Measurements from ENCODE around the gene SLC6A16.

SLC6A16 gene

DNA sequence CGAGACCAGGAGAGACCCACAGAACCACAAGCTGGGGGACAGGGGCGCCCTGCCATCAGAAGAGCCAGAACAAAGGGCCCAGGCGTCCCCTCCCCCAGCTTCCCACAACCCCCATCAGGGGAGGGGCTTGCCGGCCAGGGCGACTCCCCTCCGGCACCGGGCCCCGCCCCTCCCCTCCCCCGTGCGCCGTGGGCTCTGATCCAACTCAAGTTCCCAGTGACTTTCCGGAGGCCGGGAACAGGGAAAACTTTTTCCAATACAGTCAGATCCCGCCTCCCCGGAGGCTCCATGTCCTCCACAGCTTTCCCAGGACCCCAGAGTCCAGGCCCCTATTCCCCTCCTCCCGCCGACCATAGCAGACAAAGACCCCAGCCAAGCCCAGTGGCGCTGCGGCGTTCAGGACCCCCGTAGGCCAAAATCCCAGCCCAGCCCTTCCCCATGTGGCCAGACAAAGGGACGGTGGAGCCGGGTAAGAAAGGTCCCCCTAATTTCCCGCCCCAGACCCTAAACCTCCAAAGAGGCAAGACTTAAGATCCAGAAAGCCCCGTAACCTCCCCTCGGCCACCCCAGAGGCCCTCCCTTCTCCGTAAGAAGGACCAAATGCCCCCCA, 36.6 kb upstream of the SLC6A16 start:
- H3K4me3 ChIP-seq (ENCODE audit: low read depth, low read length): peak overlapping the region; percentile 97
- H3K4me1 ChIP-seq (ENCODE audit: control insufficient read depth, insufficient read depth, low read length): peaks cover 12% of the 10 kb centered on the region; the same call in 1 of the 2 replicates
- H3K27ac ChIP-seq (ENCODE audit: low read depth, low read length): peak overlapping the region; percentile 93
- peaks cover 31% of the 10 kb centered on the region for H3K36me3 ChIP-seq (ENCODE audit: control insufficient read depth, insufficient read depth, low read length)
- H3K9ac ChIP-seq (ENCODE audit: low read length): peak overlapping the region; percentile 99
- no peaks in the 10 kb centered on the region for H3K27me3 ChIP-seq (ENCODE audit: control insufficient read depth, insufficient read depth, low read length)
- H3K9me3 ChIP-seq (ENCODE audit: control insufficient read depth, insufficient read depth, low read depth, low read length): no peaks in the 10 kb centered on the region

DNA sequence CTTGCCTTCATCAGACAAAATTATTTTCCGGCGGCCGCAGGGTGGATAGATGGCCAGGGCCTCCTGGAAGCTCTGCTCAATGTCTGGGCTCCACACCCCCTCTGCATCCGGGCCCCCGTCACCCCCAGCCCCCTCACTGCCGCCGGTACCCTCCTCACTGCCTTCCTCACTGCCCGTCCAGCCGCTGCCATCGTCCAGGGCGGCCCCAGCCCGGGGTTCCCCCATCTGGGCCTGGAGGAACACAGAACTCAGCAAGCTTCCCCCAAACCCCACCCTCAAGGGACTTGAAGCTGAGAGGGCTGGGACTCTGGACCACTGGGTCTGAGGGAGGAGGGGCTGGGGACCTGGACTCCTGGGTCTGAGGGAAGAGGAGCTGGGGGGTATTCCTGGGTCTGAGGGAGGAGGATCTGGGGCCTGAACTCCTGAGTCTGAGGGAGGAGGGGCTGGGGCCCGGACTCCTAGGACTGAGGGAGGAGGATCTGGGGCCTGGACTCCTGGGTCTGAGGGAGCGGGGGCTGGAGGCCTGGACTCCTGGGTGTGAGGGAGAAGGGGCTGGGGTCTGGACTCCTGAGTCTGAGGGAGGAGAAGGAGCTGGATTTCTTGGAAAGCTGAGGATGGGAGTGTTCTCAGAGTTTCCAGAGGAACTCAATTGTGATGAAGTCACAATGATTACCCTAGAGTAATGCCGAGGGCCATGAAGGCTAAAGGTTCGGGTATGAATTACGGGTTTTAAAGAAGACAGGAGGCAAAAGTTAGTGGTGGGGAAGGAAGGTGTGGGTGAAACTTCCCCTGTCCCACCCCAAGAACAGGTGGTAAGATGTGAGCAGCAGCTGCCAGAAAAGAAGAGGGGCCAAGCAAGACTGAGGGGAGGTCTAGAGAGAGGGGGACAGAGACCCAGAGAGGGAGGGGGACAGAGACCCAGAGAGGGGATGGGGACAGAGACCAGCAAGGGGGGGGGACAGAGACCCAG, 35.1 kb upstream of the SLC6A16 start:
- Histone ChIP-seq H3K27ac (ENCODE audit: low read depth, low read length) (no peak overlapping the region), H3K36me3 (ENCODE audit: control insufficient read depth, insufficient read depth, low read length) (peaks cover 43% of the 10 kb centered on the region), H3K9me3 (ENCODE audit: control insufficient read depth, insufficient read depth, low read depth, low read length) (no peaks in the 10 kb centered on the region), H3K4me1 (ENCODE audit: control insufficient read depth, insufficient read depth, low read length) (peaks cover 12% of the 10 kb centered on the region; the same call in 1 of the 2 replicates), H3K4me3 (ENCODE audit: low read depth, low read length) (peak overlapping the region; percentile 97; the same call in 1 of the 2 replicates), H3K27me3 (ENCODE audit: control insufficient read depth, insufficient read depth, low read length) (no peaks in the 10 kb centered on the region), H3K9ac (ENCODE audit: low read length) (peak overlapping the region; percentile 99)

- Histone ChIP-seq H3K4me3 (ENCODE audit: low read depth, low read length) (no peak overlapping the region), H3K9me3 (ENCODE audit: control insufficient read depth, insufficient read depth, low read depth, low read length) (no peaks in the 10 kb centered on the region), H3K27me3 (ENCODE audit: control insufficient read depth, insufficient read depth, low read length) (no peaks in the 10 kb centered on the region), H3K36me3 (ENCODE audit: control insufficient read depth, insufficient read depth, low read length) (peaks cover 70% of the 10 kb centered on the region), H3K9ac (ENCODE audit: low read length) (no peak overlapping the region), H3K27ac (ENCODE audit: low read depth, low read length) (no peak overlapping the region), H3K4me1 (ENCODE audit: control insufficient read depth, insufficient read depth, low read length) (0 out of 2 replicates have a peak, but pooled peaks cover 4% of the 10 kb centered on the region)
These were observed 32.2 kb upstream of the SLC6A16 start for GRCh38 chr19:49357186-49357585.

DNA sequence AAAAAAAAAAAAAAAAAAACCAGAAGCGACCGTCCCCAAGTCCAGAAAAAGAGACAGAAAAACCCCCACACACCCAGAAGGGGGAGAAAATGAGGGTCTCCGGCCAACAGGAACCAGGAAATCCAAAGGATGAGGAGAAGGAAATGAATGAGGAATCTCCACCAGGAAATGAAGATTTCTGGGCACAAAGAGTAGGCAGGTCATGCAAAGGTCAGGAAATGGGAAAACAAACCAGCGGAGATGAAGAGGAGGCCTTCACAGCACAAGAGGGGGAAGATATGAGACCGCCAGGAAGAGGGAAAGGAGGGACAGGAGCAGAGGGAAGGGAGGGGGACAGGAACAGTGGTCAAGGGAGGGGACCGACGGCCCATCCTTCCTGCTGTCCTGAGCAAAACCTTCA, 31.4 kb upstream of the SLC6A16 start:
- Histone ChIP-seq H3K4me3 (ENCODE audit: low read depth, low read length) (no peak overlapping the region), H3K9me3 (ENCODE audit: control insufficient read depth, insufficient read depth, low read depth, low read length) (no peaks in the 10 kb centered on the region), H3K27ac (ENCODE audit: low read depth, low read length) (no peak overlapping the region), H3K36me3 (ENCODE audit: control insufficient read depth, insufficient read depth, low read length) (peaks cover 78% of the 10 kb centered on the region), H3K9ac (ENCODE audit: low read length) (no peak overlapping the region), H3K4me1 (ENCODE audit: control insufficient read depth, insufficient read depth, low read length) (0 out of 2 replicates have a peak, but pooled peaks cover 4% of the 10 kb centered on the region), H3K27me3 (ENCODE audit: control insufficient read depth, insufficient read depth, low read length) (no peaks in the 10 kb centered on the region)

GRCh38 chr19:49355909-49356353, 30.9 kb upstream of the SLC6A16 start:
- no peaks in the 10 kb centered on the region for H3K9me3 ChIP-seq (ENCODE audit: control insufficient read depth, insufficient read depth, low read depth, low read length)
- H3K27ac ChIP-seq (ENCODE audit: low read depth, low read length): no peak overlapping the region
- H3K4me1 ChIP-seq (ENCODE audit: control insufficient read depth, insufficient read depth, low read length): 0 out of 2 replicates have a peak, but pooled peaks cover 4% of the 10 kb centered on the region
- no peak overlapping the region for H3K9ac ChIP-seq (ENCODE audit: low read length)
- no peak overlapping the region for H3K4me3 ChIP-seq (ENCODE audit: low read depth, low read length)
- H3K36me3 ChIP-seq (ENCODE audit: control insufficient read depth, insufficient read depth, low read length): peaks cover 83% of the 10 kb centered on the region
- no peaks in the 10 kb centered on the region for H3K27me3 ChIP-seq (ENCODE audit: control insufficient read depth, insufficient read depth, low read length)

- no peaks in the 10 kb centered on the region for H3K9me3 ChIP-seq (ENCODE audit: control insufficient read depth, insufficient read depth, low read depth, low read length)
- H3K36me3 ChIP-seq (ENCODE audit: control insufficient read depth, insufficient read depth, low read length): peaks cover 90% of the 10 kb centered on the region
- no peak overlapping the region for H3K27ac ChIP-seq (ENCODE audit: low read depth, low read length)
- H3K9ac ChIP-seq (ENCODE audit: low read length): no peak overlapping the region
- no peaks in the 10 kb centered on the region for H3K27me3 ChIP-seq (ENCODE audit: control insufficient read depth, insufficient read depth, low read length)
- H3K4me1 ChIP-seq (ENCODE audit: control insufficient read depth, insufficient read depth, low read length): no peaks in the 10 kb centered on the region
- no peak overlapping the region for H3K4me3 ChIP-seq (ENCODE audit: low read depth, low read length)
These were observed 24.6 kb upstream of the SLC6A16 start for GRCh38 chr19:49349567-49349966.

DNA sequence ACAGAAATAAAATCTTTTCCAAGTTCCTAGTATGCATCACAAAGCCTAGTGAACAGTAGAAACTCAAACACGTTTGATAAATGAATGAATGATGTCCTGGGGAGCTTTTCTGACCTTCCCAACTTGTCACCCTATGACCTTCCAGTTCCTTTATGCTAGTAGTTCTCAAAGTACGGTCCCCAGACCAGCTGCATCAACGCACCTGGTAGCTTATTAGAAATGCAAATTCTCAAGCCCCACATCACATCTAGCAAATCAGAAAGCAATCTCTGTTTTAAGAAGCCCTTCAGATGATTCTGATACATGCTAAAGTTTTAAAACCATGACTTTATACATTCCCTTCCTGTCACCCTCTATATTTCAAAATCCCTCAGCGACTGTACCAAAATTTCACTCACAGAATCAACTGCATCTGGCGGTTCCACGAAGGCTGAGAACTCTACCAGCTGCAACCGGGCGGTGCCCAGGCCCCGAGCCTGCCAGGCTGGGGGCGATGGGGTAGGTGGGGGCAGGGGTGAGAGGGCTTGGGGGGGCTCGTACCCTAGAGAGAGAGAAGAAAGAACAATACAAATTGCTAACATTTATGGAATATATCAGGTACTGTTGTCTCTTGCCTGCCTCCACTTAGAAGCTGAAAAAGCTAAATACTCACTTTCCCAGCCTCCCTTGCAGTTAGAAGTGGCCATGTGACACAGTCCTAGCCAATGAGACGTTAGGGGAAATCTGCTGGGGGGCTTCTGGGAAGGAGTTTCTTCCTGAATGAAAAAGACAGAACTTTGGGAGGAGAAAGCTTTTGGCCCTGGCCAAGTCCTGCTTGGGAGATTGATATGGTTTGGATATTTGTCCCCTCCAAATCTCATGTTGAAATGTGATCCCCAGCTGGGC, 23.6 kb upstream of the SLC6A16 start:
- Histone ChIP-seq H3K4me3 (ENCODE audit: low read depth, low read length) (no peak overlapping the region), H3K4me1 (ENCODE audit: control insufficient read depth, insufficient read depth, low read length) (no peaks in the 10 kb centered on the region), H3K36me3 (ENCODE audit: control insufficient read depth, insufficient read depth, low read length) (peaks cover 90% of the 10 kb centered on the region), H3K9me3 (ENCODE audit: control insufficient read depth, insufficient read depth, low read depth, low read length) (no peaks in the 10 kb centered on the region), H3K27me3 (ENCODE audit: control insufficient read depth, insufficient read depth, low read length) (no peaks in the 10 kb centered on the region), H3K9ac (ENCODE audit: low read length) (no peak overlapping the region), H3K27ac (ENCODE audit: low read depth, low read length) (no peak overlapping the region)

DNA sequence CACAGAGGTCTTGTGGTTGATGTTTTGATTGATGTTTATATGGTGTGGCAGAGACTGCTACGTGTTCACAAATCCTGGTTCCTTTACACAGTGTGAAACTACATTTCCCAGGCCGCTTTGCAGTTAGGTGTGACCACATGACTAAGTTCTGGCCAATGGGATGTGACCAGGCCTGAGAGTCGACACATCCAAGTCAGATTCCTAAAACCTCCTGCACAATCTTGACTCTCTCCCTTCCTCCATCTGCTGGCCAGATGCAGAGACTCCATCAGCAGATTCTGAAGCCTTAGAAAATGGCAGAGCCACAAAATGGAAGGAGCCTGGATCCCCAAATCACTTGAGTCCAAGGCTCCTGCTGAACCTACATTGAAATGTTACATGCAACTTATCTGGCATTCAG, 22.8 kb upstream of the SLC6A16 start:
- Histone ChIP-seq H3K4me1 (ENCODE audit: control insufficient read depth, insufficient read depth, low read length) (no peaks in the 10 kb centered on the region), H3K36me3 (ENCODE audit: control insufficient read depth, insufficient read depth, low read length) (peaks cover 90% of the 10 kb centered on the region), H3K9ac (ENCODE audit: low read length) (no peak overlapping the region), H3K9me3 (ENCODE audit: control insufficient read depth, insufficient read depth, low read depth, low read length) (no peaks in the 10 kb centered on the region), H3K27me3 (ENCODE audit: control insufficient read depth, insufficient read depth, low read length) (no peaks in the 10 kb centered on the region), H3K4me3 (ENCODE audit: low read depth, low read length) (no peak overlapping the region), H3K27ac (ENCODE audit: low read depth, low read length) (no peak overlapping the region)

DNA sequence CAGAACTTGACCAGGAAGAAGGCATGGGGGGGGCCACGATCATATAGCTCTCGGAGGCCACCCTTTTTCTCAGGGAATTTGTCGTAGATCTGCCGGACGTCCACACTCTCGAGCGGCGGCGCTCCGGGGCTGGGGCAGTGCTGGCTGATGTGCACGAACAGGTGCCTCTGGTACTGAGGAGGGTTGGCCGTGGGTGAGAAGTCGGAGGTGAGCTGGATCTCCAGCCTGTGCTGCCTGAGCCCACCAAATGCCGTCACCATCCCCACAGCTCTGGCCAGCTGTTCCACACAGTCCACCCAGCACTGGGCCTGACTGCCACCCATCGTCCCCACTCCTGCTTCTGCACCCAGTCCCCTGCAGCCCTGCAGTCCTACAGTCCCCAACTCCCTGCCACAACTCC, 22.2 kb upstream of the SLC6A16 start:
- Histone ChIP-seq H3K36me3 (ENCODE audit: control insufficient read depth, insufficient read depth, low read length) (peaks cover 91% of the 10 kb centered on the region), H3K4me3 (ENCODE audit: low read depth, low read length) (no peak overlapping the region), H3K27me3 (ENCODE audit: control insufficient read depth, insufficient read depth, low read length) (no peaks in the 10 kb centered on the region), H3K9ac (ENCODE audit: low read length) (no peak overlapping the region), H3K4me1 (ENCODE audit: control insufficient read depth, insufficient read depth, low read length) (no peaks in the 10 kb centered on the region), H3K27ac (ENCODE audit: low read depth, low read length) (no peak overlapping the region), H3K9me3 (ENCODE audit: control insufficient read depth, insufficient read depth, low read depth, low read length) (no peaks in the 10 kb centered on the region)

DNA sequence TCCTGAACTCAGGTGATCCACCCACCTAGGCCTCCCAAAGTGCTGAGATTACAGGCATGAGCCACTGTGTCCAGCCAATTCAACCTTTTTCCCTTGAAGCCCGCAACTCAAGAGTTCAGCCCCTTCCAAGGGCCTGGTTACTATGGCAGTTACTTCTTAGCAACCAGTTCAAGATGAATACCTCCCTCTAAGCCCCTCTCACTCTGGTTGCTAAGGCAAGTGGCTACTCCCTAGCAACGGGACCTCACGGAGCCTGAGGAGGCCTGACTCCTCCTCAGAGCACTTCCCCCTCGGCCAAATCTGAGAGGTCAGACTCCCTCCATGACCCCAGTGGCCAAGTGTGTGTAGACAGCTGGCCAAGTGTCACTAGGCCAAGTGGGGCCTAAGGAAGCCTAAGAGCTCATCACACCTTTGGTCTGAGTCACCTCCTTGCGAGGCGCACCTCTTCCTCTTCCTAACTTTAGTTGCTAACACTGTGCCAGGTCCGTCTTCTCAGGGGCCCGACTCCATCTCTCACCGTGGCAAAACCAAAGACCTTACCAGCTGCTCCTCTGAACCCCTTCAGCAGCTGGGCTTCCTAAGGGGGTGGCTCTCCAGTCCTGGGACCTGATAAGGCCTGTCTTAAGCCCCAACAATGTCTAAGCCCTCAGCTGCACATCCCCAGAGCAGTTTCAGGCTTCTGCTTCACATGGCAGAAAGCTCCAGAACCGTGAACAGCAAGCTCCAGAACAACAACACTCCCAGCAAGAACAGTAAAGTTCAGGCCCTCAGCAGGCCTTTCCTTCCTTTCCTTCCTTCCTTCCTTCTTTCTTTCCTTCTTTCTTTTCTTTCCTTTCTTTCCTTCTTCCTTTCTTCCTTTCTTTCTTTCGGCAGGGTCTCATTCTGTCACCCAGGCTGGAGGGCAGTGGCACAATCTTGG, 19.8 kb upstream of the SLC6A16 start:
- no peak overlapping the region for H3K9ac ChIP-seq (ENCODE audit: low read length)
- H3K9me3 ChIP-seq (ENCODE audit: control insufficient read depth, insufficient read depth, low read depth, low read length): no peaks in the 10 kb centered on the region
- H3K36me3 ChIP-seq (ENCODE audit: control insufficient read depth, insufficient read depth, low read length): peaks cover 84% of the 10 kb centered on the region
- peaks cover 8% of the 10 kb centered on the region for H3K4me1 ChIP-seq (ENCODE audit: control insufficient read depth, insufficient read depth, low read length)
- no peak overlapping the region for H3K4me3 ChIP-seq (ENCODE audit: low read depth, low read length)
- no peak overlapping the region for H3K27ac ChIP-seq (ENCODE audit: low read depth, low read length)
- no peaks in the 10 kb centered on the region for H3K27me3 ChIP-seq (ENCODE audit: control insufficient read depth, insufficient read depth, low read length)

Data from HUES6 (cell line).